ENCODE results near the gene VN1R5. TPM values are rescaled to one million over a fixed set of nuclear protein-coding genes. Genes with fewer than 3 reads are reported as not detected.

VN1R5 gene
- total and polyA plus RNA-seq, 2 donors (not counting 3 experiments of a cell fraction or from before 2014, with no cell fraction given), result not detected

DNA sequence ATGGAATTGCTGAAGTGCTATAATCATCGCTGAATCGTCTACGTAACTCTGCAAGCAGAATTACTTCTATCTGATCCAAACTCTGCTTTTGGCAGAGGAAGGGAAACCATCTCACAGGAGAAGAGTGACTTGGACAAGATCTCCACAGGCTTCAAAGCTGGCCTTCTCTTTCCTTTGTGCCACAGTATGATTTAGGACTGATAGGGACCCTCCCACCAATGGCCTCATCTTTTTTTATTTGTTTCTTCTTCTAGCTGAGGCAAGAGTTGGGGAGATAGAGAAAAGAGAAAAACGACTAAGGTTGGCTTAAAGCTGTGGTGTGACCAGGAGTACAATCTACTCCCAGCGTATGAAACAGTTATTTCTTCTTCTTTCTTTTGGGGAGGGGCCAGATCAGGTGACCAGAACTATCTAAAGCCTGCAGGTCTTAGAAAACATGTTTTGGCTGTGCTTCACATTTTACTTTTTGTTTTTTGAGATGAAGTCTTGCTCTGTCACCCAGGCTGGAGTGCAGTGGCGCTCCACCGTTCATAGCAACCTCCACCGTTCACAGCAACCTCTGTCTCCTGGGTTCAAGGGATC lies 40.8 kb downstream of the VN1R5 start:
- Histone ChIP-seq H3K4me2 (ENCODE audit: insufficient read depth, low read length) (no peak overlapping the region), H3K9me1 (replicated peaks; ENCODE audit: control insufficient read depth, extremely low read depth, insufficient read depth, low read length) (no peaks in the 10 kb centered on the region), H3K4me3 (replicated peaks in 1 of 3; ENCODE audit: insufficient read depth in 1 of 3, low read depth in 1 of 3, low read length in 3 of 3) (no peak overlapping the region), H2AFZ (ENCODE audit: low read depth, low read length) (no peak overlapping the region), H3K27me3 (ENCODE audit: control insufficient read depth in 2 of 2, insufficient read depth in 2 of 2, low read length in 2 of 2) (no peaks in the 10 kb centered on the region), H3K9me3 (replicated peaks; ENCODE audit: control insufficient read depth, insufficient read depth, low read length) (no peaks in the 10 kb centered on the region), H3K4me1 (ENCODE audit: control insufficient read depth, extremely low read depth, insufficient read depth, low read length) (no peaks in the 10 kb centered on the region), H3K36me3 (ENCODE audit: control insufficient read depth in 2 of 2, extremely low read depth in 1 of 2, insufficient read depth in 2 of 2, low read length in 2 of 2) (peaks cover 0 to 19% of the 10 kb centered on the region in 2 experiments), H3K79me2 (ENCODE audit: control insufficient read depth, insufficient read depth, low read length) (no peaks in the 10 kb centered on the region), H4K20me1 (replicated peaks; ENCODE audit: control insufficient read depth, extremely low read depth, insufficient read depth, low read length) (no peaks in the 10 kb centered on the region), H3K9ac (replicated peaks; ENCODE audit: extremely low read depth, insufficient read depth, low read length) (no peak overlapping the region), H3K27ac (ENCODE audit: insufficient read depth, low read depth, low read length) (no peak overlapping the region)
- intact Hi-C loops (cut with micrococcal nuclease) (no loop called here), dilution Hi-C loops (cut with MboI; ENCODE audit: extremely low pct_ligation_motif_present, low sequenced_read_pairs) (no loop called here)
- ChIA-PET POLR2A (no interaction called here), CTCF (no interaction called here)
- no peak for TF ChIP-seq FOS (IDR thresholded peaks at IDR 0.05; ENCODE audit: borderline replicate concordance, insufficient read depth, low read length)
- no peak for TF ChIP-seq EZH2 (IDR thresholded peaks at IDR 0.05; ENCODE audit: borderline replicate concordance, low read depth, low read length, severe bottlenecking)
- TF ChIP-seq, protein P1, sequence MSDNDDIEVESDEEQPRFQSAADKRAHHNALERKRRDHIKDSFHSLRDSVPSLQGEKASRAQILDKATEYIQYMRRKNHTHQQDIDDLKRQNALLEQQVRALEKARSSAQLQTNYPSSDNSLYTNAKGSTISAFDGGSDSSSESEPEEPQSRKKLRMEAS (IDR thresholded peaks at IDR 0.05; ENCODE audit: insufficient read depth, insufficient read length), result no peak
- TF ChIP-seq MYC (IDR thresholded peaks at IDR 0.05; ENCODE audit: low read depth, low read length), result no peak
- no peak for TF ChIP-seq POLR2AphosphoS5 (IDR thresholded peaks at IDR 0.05; ENCODE audit: insufficient read depth, low read depth, low read length)
- TF ChIP-seq JUN (IDR thresholded peaks at IDR 0.05; ENCODE audit: borderline replicate concordance, insufficient read depth, insufficient read length, low read depth), result no peak
- TF ChIP-seq POLR2A (IDR thresholded peaks at IDR 0.05; ENCODE audit: low read depth, low read length), result no peak
- TF ChIP-seq, protein P2, sequence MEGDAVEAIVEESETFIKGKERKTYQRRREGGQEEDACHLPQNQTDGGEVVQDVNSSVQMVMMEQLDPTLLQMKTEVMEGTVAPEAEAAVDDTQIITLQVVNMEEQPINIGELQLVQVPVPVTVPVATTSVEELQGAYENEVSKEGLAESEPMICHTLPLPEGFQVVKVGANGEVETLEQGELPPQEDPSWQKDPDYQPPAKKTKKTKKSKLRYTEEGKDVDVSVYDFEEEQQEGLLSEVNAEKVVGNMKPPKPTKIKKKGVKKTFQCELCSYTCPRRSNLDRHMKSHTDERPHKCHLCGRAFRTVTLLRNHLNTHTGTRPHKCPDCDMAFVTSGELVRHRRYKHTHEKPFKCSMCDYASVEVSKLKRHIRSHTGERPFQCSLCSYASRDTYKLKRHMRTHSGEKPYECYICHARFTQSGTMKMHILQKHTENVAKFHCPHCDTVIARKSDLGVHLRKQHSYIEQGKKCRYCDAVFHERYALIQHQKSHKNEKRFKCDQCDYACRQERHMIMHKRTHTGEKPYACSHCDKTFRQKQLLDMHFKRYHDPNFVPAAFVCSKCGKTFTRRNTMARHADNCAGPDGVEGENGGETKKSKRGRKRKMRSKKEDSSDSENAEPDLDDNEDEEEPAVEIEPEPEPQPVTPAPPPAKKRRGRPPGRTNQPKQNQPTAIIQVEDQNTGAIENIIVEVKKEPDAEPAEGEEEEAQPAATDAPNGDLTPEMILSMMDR (IDR thresholded peaks at IDR 0.05; ENCODE audit: extremely low read depth in 1 of 2, insufficient read depth in 1 of 2, low read depth in 1 of 2, low read length in 2 of 2), result no peak
- TF ChIP-seq GATA2 (IDR thresholded peaks at IDR 0.05; ENCODE audit: insufficient read depth, insufficient read length, low read depth, low read length), result no peak
- no TSS peak for BruUV-seq (replicated peaks)
- no peak for FAIRE-seq
- DNase-seq (ENCODE audit: low read depth, low spot score), result no peak

All from endothelial cell of umbilical vein (primary cell).